Inferior parietal cortex (tissue), 1 donor: ENCODE measurements around the gene PPARG.
"Not testable (repeated sequence)": the region's sequence is repeated elsewhere in the genome, so short reads cannot be mapped to it uniquely, and the experiment has no call there.

Source experiments
- DNase-seq: peaks from one replicate; pipeline ENCODE4 v3.0.0-alpha.2; 2016; ENCODE audit errors: extremely low spot score

Gene PPARG

GRCh38 chr3:12458901-12459300 lies 170.0 kb downstream of the PPARG start:
- no peak for DNase-seq

GRCh38 chr3:12460127-12460526 lies 171.3 kb downstream of the PPARG start:
- no peak for DNase-seq

- no peak for DNase-seq
Observed at GRCh38 chr3:12461097-12461649, 172.3 kb downstream of the PPARG start.

- DNase-seq = no peak
Observed at GRCh38 chr3:12462159-12462947, 173.5 kb downstream of the PPARG start.

- DNase-seq = no peak
Observed at GRCh38 chr3:12463686-12464085, 174.8 kb downstream of the PPARG start.

- DNase-seq = no peak
Observed at GRCh38 chr3:12464181-12464580, 175.3 kb downstream of the PPARG start.

GRCh38 chr3:12465151-12465835 lies 176.4 kb downstream of the PPARG start:
- no peak for DNase-seq

- DNase-seq = no peak
Observed at GRCh38 chr3:12465836-12466225, 177.0 kb downstream of the PPARG start.

- no peak for DNase-seq
Observed at GRCh38 chr3:12467746-12468145, 178.9 kb downstream of the PPARG start.

- DNase-seq = no peak
Observed at GRCh38 chr3:12468276-12468675, 179.4 kb downstream of the PPARG start.

- DNase-seq = no peak
Observed at GRCh38 chr3:12468757-12469156, 179.9 kb downstream of the PPARG start.

GRCh38 chr3:12469222-12469621 lies 180.4 kb downstream of the PPARG start:
- DNase-seq = not testable (repeated sequence)

GRCh38 chr3:12470111-12470510 lies 181.2 kb downstream of the PPARG start:
- DNase-seq = no peak

- no peak for DNase-seq
Observed at GRCh38 chr3:12470680-12471079, 181.8 kb downstream of the PPARG start.

- DNase-seq = no peak
Observed at GRCh38 chr3:12471241-12471640, 182.4 kb downstream of the PPARG start.

GRCh38 chr3:12472000-12472610 lies 183.2 kb downstream of the PPARG start:
- no peak for DNase-seq

- DNase-seq = no peak
Observed at GRCh38 chr3:12472796-12473195, 183.9 kb downstream of the PPARG start.

GRCh38 chr3:12473511-12473910 lies 184.6 kb downstream of the PPARG start:
- DNase-seq = no peak

GRCh38 chr3:12476238-12476897 lies 187.5 kb downstream of the PPARG start:
- DNase-seq = no peak

GRCh38 chr3:12477256-12477655 lies 188.4 kb downstream of the PPARG start:
- no peak for DNase-seq

- DNase-seq = no peak
Observed at GRCh38 chr3:12478326-12478725, 189.5 kb downstream of the PPARG start.

GRCh38 chr3:12479198-12479597 lies 190.3 kb downstream of the PPARG start:
- not testable (repeated sequence) for DNase-seq
